ENCODE data around the gene CSNK1G1.

CSNK1G1 gene

GRCh38 chr15:64137226-64137833 lies 218.6 kb downstream of the CSNK1G1 start:
- Histone ChIP-seq H3K4me3 (ENCODE audit: low read length) (no peak overlapping the region), H3K27ac (ENCODE audit: low read depth, low read length) (no peak overlapping the region), H3K27me3 (ENCODE audit: insufficient read depth, low read length) (no peaks in the 10 kb centered on the region), H3K4me1 (ENCODE audit: insufficient read depth, low read length) (no peaks in the 10 kb centered on the region), H3K9me3 (ENCODE audit: insufficient read depth, low read depth, low read length) (no peaks in the 10 kb centered on the region), H3K9ac (ENCODE audit: low read depth, low read length) (no peak overlapping the region), H3K36me3 (ENCODE audit: insufficient read depth, low read length) (peaks cover 52% of the 10 kb centered on the region)
- 80% methylated on average over 7 of the region's 8 CpGs for WGBS

DNA sequence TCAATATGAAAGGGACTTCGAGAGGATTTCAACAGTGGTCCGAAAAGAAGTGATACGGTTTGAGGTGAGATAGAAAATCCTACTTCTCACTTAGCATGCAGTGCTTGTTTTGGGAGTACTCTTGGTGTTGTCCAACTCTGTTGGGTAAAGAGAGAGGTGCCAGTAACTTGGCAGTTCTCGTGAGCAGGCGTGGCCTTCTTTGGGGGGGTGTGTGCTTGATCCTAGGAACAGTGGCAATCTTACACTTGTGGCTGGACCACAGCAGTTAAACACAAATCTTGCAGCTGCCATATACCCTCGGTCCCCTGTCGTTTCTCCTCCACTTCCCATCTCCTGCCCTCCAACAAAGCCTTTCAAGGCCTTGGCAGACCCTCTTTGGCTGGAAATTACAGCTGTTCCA lies 219.6 kb downstream of the CSNK1G1 start:
- WGBS = 92% methylated on average over 7 of the region's 7 CpGs

GRCh38 chr15:64134345-64134829 lies 221.6 kb downstream of the CSNK1G1 start:
- H3K9me3 ChIP-seq (ENCODE audit: insufficient read depth, low read depth, low read length) = no peaks in the 10 kb centered on the region
- H3K4me1 ChIP-seq (ENCODE audit: insufficient read depth, low read length) = no peaks in the 10 kb centered on the region
- H3K9ac ChIP-seq (ENCODE audit: low read depth, low read length) = no peak overlapping the region
- H3K27ac ChIP-seq (ENCODE audit: low read depth, low read length) = no peak overlapping the region
- 97% methylated on average over 9 of the region's 9 CpGs for WGBS
- H3K27me3 ChIP-seq (ENCODE audit: insufficient read depth, low read length) = no peaks in the 10 kb centered on the region
- H3K4me3 ChIP-seq (ENCODE audit: low read length) = no peak overlapping the region
- H3K36me3 ChIP-seq (ENCODE audit: insufficient read depth, low read length) = peaks cover 80% of the 10 kb centered on the region

More for the DNA sequence above, 219.6 kb downstream of the CSNK1G1 start:
- Histone ChIP-seq H3K36me3 (ENCODE audit: insufficient read depth, low read length) (peaks cover 62% of the 10 kb centered on the region), H3K4me3 (ENCODE audit: low read length) (no peak overlapping the region), H3K27ac (ENCODE audit: low read depth, low read length) (no peak overlapping the region), H3K9ac (ENCODE audit: low read depth, low read length) (no peak overlapping the region), H3K4me1 (ENCODE audit: insufficient read depth, low read length) (no peaks in the 10 kb centered on the region), H3K27me3 (ENCODE audit: insufficient read depth, low read length) (no peaks in the 10 kb centered on the region), H3K9me3 (ENCODE audit: insufficient read depth, low read depth, low read length) (no peaks in the 10 kb centered on the region)

- Histone ChIP-seq H3K4me3 (ENCODE audit: low read length) (no peak overlapping the region), H3K4me1 (ENCODE audit: insufficient read depth, low read length) (no peaks in the 10 kb centered on the region), H3K27me3 (ENCODE audit: insufficient read depth, low read length) (no peaks in the 10 kb centered on the region), H3K9me3 (ENCODE audit: insufficient read depth, low read depth, low read length) (no peaks in the 10 kb centered on the region), H3K36me3 (ENCODE audit: insufficient read depth, low read length) (peaks cover 83% of the 10 kb centered on the region), H3K9ac (ENCODE audit: low read depth, low read length) (no peak overlapping the region), H3K27ac (ENCODE audit: low read depth, low read length) (no peak overlapping the region)
- 93% methylated on average over 10 of the region's 10 CpGs for WGBS
Observed at GRCh38 chr15:64133623-64134344, 222.2 kb downstream of the CSNK1G1 start.

DNA sequence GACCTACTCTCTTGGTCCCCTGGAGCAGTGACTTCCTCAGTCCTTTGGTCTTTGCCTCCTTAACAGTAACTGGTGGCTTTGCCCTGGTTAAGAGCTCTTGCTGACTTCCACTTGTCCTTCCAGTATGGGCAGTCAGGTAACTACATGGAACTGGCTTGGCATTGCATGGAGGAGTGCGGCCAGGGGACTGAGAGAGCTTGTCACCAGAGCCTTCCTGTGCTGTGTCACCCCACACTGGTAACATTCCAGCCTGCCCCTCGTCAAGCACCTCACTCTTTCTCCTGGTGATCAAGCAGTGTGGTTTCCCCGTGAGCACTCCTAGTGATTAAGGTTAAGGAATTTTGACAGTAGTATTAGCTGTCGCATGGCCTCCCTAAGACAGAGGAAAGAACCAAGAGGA lies 223.8 kb downstream of the CSNK1G1 start:
- H3K27ac ChIP-seq (ENCODE audit: low read depth, low read length) = no peak overlapping the region
- peaks cover 84% of the 10 kb centered on the region for H3K36me3 ChIP-seq (ENCODE audit: insufficient read depth, low read length)
- no peak overlapping the region for H3K4me3 ChIP-seq (ENCODE audit: low read length)
- H3K9me3 ChIP-seq (ENCODE audit: insufficient read depth, low read depth, low read length) = no peaks in the 10 kb centered on the region
- no peaks in the 10 kb centered on the region for H3K4me1 ChIP-seq (ENCODE audit: insufficient read depth, low read length)
- H3K9ac ChIP-seq (ENCODE audit: low read depth, low read length) = no peak overlapping the region
- WGBS = 91% methylated on average over 4 of the region's 4 CpGs
- H3K27me3 ChIP-seq (ENCODE audit: insufficient read depth, low read length) = no peaks in the 10 kb centered on the region

GRCh38 chr15:64131547-64131946 lies 224.4 kb downstream of the CSNK1G1 start:
- Histone ChIP-seq H3K27me3 (ENCODE audit: insufficient read depth, low read length) (no peaks in the 10 kb centered on the region), H3K36me3 (ENCODE audit: insufficient read depth, low read length) (peaks cover 82% of the 10 kb centered on the region)

GRCh38 chr15:64130159-64130558 lies 225.8 kb downstream of the CSNK1G1 start:
- 98% methylated on average over 3 of the region's 3 CpGs for WGBS
- no peaks in the 10 kb centered on the region for H3K9me3 ChIP-seq (ENCODE audit: insufficient read depth, low read depth, low read length)
- peaks cover 82% of the 10 kb centered on the region for H3K36me3 ChIP-seq (ENCODE audit: insufficient read depth, low read length)
- no peaks in the 10 kb centered on the region for H3K4me1 ChIP-seq (ENCODE audit: insufficient read depth, low read length)
- H3K4me3 ChIP-seq (ENCODE audit: low read length) = no peak overlapping the region
- H3K27ac ChIP-seq (ENCODE audit: low read depth, low read length) = no peak overlapping the region
- H3K9ac ChIP-seq (ENCODE audit: low read depth, low read length) = no peak overlapping the region
- no peaks in the 10 kb centered on the region for H3K27me3 ChIP-seq (ENCODE audit: insufficient read depth, low read length)

More at GRCh38 chr15:64131547-64131946, 224.4 kb downstream of the CSNK1G1 start:
- WGBS = 96% methylated on average over 7 of the region's 7 CpGs
- Histone ChIP-seq H3K27ac (ENCODE audit: low read depth, low read length) (no peak overlapping the region), H3K4me3 (ENCODE audit: low read length) (no peak overlapping the region), H3K9me3 (ENCODE audit: insufficient read depth, low read depth, low read length) (no peaks in the 10 kb centered on the region), H3K9ac (ENCODE audit: low read depth, low read length) (no peak overlapping the region), H3K4me1 (ENCODE audit: insufficient read depth, low read length) (no peaks in the 10 kb centered on the region)

DNA sequence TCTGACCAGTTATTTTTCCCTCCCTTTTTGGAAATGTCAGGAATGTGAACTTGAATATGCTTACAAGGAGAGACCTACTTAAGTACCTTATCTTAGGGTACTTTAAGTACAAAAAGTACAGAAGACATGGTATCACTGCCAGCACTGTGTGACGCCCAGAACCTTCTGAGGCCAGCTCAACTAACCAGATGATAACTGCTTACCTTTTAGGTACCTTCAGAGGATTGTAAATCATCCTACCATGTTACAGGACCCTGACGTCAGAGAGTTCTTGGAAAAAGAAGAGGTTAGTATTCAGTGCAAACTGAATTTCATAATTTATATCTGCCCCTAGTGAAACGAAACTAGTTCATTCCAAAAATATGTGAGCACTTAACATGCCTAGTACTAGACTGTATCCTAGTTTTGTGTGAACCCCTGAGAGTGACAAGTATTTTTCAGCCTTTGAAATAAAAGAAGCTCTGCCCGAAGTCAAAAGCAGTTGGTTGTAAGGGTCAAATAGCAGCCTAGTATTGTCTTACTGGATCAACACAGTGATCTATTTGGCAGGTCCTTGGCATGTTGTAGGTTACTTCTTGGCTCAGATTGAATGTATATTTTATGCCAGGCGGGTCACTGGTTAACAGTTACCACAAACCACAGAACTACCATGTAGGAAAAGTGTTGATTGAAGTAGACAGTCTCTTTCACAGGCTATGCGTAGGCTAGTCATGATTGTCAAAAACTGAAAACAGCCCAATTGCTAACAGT lies 228.3 kb downstream of the CSNK1G1 start:
- WGBS = 94% methylated on average over 5 of the region's 6 CpGs
- peaks cover 84% of the 10 kb centered on the region for H3K36me3 ChIP-seq (ENCODE audit: insufficient read depth, low read length)
- H3K9me3 ChIP-seq (ENCODE audit: insufficient read depth, low read depth, low read length) = no peaks in the 10 kb centered on the region
- no peak overlapping the region for H3K9ac ChIP-seq (ENCODE audit: low read depth, low read length)
- H3K4me3 ChIP-seq (ENCODE audit: low read length) = no peak overlapping the region
- no peaks in the 10 kb centered on the region for H3K4me1 ChIP-seq (ENCODE audit: insufficient read depth, low read length)
- no peak overlapping the region for H3K27ac ChIP-seq (ENCODE audit: low read depth, low read length)
- H3K27me3 ChIP-seq (ENCODE audit: insufficient read depth, low read length) = no peaks in the 10 kb centered on the region

DNA sequence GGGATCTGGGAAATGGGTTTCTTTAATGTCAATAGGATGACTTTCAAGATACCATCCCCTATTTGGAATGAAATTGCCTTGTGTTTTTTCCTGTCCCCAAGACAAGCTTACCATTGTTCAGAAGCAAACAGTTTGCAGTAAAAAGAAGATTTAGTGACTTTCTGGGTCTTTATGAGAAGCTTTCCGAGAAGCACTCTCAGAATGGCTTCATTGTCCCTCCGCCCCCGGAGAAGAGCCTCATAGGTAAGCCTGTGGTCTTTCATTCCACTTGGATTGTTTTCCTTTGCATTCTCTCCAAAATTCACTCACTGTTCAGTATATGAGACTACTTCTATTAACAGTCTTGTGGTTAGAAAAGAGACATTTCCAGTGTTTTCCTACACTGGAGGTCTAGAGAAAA lies 230.0 kb downstream of the CSNK1G1 start:
- WGBS = 65% methylated on average over 3 of the region's 3 CpGs
- H3K9ac ChIP-seq (ENCODE audit: low read depth, low read length) = no peak overlapping the region
- no peaks in the 10 kb centered on the region for H3K9me3 ChIP-seq (ENCODE audit: insufficient read depth, low read depth, low read length)
- H3K27ac ChIP-seq (ENCODE audit: low read depth, low read length) = no peak overlapping the region
- H3K36me3 ChIP-seq (ENCODE audit: insufficient read depth, low read length) = peaks cover 79% of the 10 kb centered on the region
- H3K4me3 ChIP-seq (ENCODE audit: low read length) = no peak overlapping the region
- no peaks in the 10 kb centered on the region for H3K27me3 ChIP-seq (ENCODE audit: insufficient read depth, low read length)
- H3K4me1 ChIP-seq (ENCODE audit: insufficient read depth, low read length) = no peaks in the 10 kb centered on the region

DNA sequence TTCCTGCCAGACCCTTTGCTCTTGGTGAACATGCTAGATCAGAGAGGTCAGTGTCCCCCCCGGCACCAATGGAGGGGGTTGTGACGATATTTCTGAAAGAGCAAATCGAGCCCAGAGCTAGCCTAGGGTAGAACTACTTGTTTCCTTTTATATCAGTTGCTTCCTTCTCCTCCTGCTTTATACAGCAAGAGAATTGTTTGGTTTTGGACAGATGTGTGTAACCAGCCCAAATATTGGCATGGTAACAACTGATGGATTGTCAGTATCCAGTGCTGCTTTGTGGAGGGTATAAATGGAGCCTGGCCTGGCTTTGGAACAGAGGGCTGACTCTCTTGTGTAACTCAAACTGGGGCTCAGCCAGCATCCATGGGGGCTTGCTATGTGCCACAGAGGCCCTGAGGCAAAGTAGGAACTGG lies 233.0 kb downstream of the CSNK1G1 start:
- 92% methylated on average over 3 of the region's 3 CpGs for WGBS
- H3K36me3 ChIP-seq (ENCODE audit: insufficient read depth, low read length) = peaks cover 75% of the 10 kb centered on the region

DNA sequence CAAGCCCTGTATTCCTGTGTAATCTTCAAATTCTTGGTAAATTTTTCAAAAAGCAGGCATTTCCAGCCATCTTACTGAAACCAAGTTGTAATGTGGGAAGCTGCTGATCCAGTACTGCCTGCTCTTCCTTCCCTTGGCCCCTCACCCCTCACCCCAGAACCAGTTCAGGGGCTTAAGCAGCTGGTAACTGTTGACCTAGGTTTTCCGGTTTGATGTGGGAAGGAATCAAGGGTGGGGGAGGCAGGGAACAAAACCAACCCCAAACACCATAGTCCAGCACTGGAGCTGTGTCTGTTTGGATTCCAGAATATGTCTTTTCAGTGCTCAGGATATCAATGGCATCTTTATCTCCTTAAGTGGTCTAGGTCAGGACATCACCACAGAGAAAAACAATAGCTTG lies 233.5 kb downstream of the CSNK1G1 start:
- Histone ChIP-seq H3K27ac (ENCODE audit: low read depth, low read length) (no peak overlapping the region), H3K9me3 (ENCODE audit: insufficient read depth, low read depth, low read length) (no peaks in the 10 kb centered on the region), H3K36me3 (ENCODE audit: insufficient read depth, low read length) (peaks cover 73% of the 10 kb centered on the region), H3K9ac (ENCODE audit: low read depth, low read length) (no peak overlapping the region), H3K4me1 (ENCODE audit: insufficient read depth, low read length) (no peaks in the 10 kb centered on the region), H3K27me3 (ENCODE audit: insufficient read depth, low read length) (no peaks in the 10 kb centered on the region), H3K4me3 (ENCODE audit: low read length) (no peak overlapping the region)
- no CpG with 5 or more reads among the region's 1 CpG for WGBS

More for the DNA sequence above, 233.0 kb downstream of the CSNK1G1 start:
- Histone ChIP-seq H3K4me3 (ENCODE audit: low read length) (no peak overlapping the region), H3K27me3 (ENCODE audit: insufficient read depth, low read length) (no peaks in the 10 kb centered on the region), H3K27ac (ENCODE audit: low read depth, low read length) (no peak overlapping the region), H3K9me3 (ENCODE audit: insufficient read depth, low read depth, low read length) (no peaks in the 10 kb centered on the region), H3K4me1 (ENCODE audit: insufficient read depth, low read length) (no peaks in the 10 kb centered on the region), H3K9ac (ENCODE audit: low read depth, low read length) (no peak overlapping the region)

All from HUES64 (cell line).